HG02938 (cell line): Measurements from ENCODE around the gene RNU1-1.
"Not testable (repeated sequence)": the region's sequence is repeated elsewhere in the genome, so short reads cannot be mapped to it uniquely, and the experiment has no call there.

Experiments
- ATAC-seq: cut with Tn5 transposase; IDR thresholded peaks from one replicate; pipeline ENCODE4 v1.9.1; 2021; ENCODE audit warnings: mild to moderate bottlenecking, moderate library complexity; ENCODE audit not compliant: unreplicated experiment

The RNU1-1 gene

GRCh38 chr1:16498047-16498446 is 16.0 kb downstream of the RNU1-1 start:
- not testable (repeated sequence) for ATAC-seq

GRCh38 chr1:16497474-16497904 is 16.6 kb downstream of the RNU1-1 start:
- ATAC-seq, result not testable (repeated sequence)

- ATAC-seq, result not testable (repeated sequence)
Measured at GRCh38 chr1:16493731-16494130, 20.4 kb downstream of the RNU1-1 start.

- not testable (repeated sequence) for ATAC-seq
Measured at GRCh38 chr1:16492937-16493336, 21.1 kb downstream of the RNU1-1 start.

GRCh38 chr1:16491056-16491675 is 22.9 kb downstream of the RNU1-1 start:
- ATAC-seq, result no peak

- ATAC-seq, result not testable (repeated sequence)
Measured at GRCh38 chr1:16489195-16489880, 24.7 kb downstream of the RNU1-1 start.

- ATAC-seq, result not testable (repeated sequence)
Measured at GRCh38 chr1:16487011-16487410, 27.1 kb downstream of the RNU1-1 start.

- ATAC-seq, result not testable (repeated sequence)
Measured at GRCh38 chr1:16486316-16486715, 27.8 kb downstream of the RNU1-1 start.

GRCh38 chr1:16484931-16485330 is 29.2 kb downstream of the RNU1-1 start:
- ATAC-seq, result no peak

- no peak for ATAC-seq
Measured at GRCh38 chr1:16484501-16484835, 29.6 kb downstream of the RNU1-1 start.

- ATAC-seq, result not testable (repeated sequence)
Measured at GRCh38 chr1:16483639-16484500, 30.2 kb downstream of the RNU1-1 start.

- not testable (repeated sequence) for ATAC-seq
Measured at GRCh38 chr1:16483146-16483545, 30.9 kb downstream of the RNU1-1 start.

- no peak for ATAC-seq
Measured at GRCh38 chr1:16478091-16478490, 36.0 kb downstream of the RNU1-1 start.

- not testable (repeated sequence) for ATAC-seq
Measured at GRCh38 chr1:16475771-16476770, 38.0 kb downstream of the RNU1-1 start.

GRCh38 chr1:16474891-16475290 is 39.2 kb downstream of the RNU1-1 start:
- not testable (repeated sequence) for ATAC-seq

- no peak for ATAC-seq
Measured at GRCh38 chr1:16474166-16474800, 39.8 kb downstream of the RNU1-1 start.

- ATAC-seq, result no peak
Measured at GRCh38 chr1:16468558-16468957, 45.5 kb downstream of the RNU1-1 start.

- no peak for ATAC-seq
Measured at GRCh38 chr1:16464917-16465625, 49.0 kb downstream of the RNU1-1 start.
